DMS153 (cell line): ENCODE measurements around the gene METTL24.
"Not testable (repeated sequence)": the region's sequence is repeated elsewhere in the genome, so short reads cannot be mapped to it uniquely, and the experiment has no call there.

ENCODE experiments used
- DNase-seq: peaks from one replicate; lab custom pipeline; 2025; lab: John Stamatoyannopoulos, UW

Gene METTL24

DNA sequence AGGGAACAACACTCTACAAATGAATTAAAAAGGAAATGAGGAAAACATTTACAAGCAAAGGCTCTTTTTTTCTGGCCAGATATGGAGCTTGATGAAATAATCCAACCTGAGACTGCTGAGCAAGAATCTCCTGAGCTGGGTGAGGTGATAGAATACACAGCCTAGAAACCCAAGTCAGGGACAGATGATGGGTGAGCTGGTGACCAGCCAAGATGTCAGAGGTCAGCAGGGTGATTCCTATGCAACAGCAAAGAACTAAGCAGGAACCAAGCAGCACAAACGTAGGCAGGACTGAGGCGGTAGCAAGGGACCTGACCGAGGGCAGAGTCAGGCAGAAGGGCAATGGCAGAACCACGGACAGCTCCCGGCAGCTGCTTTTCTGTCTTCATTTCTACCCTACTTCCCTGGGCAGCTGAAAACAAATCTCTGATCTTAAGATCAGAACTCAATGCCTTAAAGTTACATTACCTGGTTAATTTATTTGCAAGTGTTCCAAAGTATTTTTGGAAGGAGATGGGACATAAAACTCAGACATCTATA lies 102.9 kb downstream of the METTL24 start:
- no peak for DNase-seq

DNA sequence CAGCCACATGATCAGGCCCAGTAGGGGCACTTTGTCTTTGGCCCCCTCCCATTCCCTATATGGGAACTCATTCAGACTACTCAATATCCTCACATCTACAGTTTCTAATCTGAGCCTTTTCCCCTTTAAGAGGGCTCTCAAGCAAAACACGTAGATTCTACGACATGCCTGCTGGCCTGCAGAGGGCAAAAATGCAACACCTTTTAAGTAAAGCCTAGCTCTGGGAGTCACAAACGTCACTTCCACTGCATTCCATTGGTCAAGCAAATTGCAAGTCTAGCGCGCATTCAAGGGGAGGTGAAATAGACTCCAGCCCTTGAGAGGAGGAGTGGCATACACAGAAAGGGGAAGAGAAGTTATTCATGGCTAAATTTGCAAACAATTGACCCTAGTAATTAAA lies 107.3 kb downstream of the METTL24 start:
- no peak for DNase-seq

DNA sequence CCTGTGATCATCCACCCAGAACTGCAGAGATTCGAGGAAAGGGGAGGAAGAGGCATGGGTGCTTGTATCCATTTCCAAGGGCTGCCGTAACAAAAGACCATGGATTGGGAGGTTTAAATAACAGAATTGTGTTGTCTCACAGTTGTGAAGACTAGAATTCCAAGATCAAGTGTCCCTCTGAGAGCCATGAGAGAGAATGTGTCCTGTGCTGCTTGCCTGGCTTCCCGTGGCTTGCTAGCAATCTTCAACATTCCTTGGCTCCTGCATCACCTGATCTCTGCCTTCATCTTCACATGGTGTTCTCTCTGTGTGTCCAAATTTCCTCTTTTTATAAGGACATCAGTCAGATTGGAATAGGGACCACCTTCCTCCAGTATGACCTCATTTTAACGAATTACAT lies 108.1 kb downstream of the METTL24 start:
- no peak for DNase-seq

DNA sequence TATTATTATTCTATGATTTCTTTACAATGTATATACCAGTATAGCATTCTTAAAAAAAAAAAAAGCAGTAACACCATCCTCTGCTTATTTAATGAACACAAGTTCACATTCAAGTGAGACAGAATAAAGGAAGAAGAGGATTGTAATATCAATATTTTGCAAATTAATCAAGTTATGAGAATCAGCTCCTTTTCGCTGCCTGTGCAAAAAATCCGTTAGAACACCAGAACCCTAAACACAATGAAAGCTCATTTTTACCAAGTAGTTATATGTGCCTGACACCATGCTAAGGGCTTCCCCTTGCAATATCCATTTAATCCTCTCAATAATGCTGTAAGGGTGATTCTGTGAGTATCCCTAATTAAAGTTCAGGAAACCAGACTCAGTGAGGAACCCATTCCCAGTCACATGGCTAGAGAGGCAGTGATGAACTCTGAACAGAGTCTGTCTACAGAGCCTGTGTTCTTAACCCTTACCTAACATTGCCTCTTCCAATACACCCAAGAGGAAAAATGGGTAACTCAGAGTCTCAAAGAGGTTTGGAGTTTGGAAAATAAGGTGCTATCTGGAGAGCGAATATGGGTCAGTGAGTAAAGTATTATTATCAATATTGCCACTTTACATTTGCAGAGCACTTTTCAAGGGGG lies 111.1 kb downstream of the METTL24 start:
- no peak for DNase-seq

DNA sequence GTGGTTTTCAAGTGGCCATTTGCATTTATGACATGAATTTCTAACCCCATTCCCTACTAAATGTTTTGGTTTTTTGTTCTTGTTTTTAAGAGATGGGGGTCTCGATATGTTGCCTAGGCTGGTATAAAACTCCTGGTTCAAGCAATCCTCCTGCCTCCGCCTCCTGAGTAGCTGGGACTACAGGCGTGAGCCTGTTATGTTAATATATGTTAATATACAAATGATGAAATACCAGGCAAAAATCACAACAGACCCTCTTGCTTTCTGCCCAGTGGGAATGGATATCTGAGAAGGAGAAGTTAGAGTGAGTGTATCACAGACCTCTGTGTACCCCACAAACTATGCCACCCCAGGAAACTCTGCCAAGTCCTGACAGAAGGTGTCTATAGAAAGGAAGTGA lies 111.8 kb downstream of the METTL24 start:
- no peak for DNase-seq

DNA sequence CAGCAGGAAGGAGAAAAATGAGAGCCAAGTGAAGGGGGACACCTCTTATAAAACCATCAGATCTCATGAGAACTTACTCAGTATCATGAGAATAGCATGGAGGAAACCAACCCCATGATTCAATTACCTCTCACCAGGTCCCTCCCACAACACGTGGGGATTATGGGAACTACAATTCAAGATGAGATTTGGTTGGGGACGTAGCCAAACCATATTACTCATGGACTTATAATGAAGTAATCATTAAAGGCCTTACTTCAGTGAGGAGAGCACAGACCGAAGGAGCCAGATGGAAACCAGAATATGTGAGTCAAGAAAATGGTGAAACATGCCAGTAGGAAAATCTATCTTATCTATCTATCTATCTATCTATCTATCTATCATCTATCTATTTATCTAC lies 113.5 kb downstream of the METTL24 start:
- DNase-seq = not testable (repeated sequence)

DNA sequence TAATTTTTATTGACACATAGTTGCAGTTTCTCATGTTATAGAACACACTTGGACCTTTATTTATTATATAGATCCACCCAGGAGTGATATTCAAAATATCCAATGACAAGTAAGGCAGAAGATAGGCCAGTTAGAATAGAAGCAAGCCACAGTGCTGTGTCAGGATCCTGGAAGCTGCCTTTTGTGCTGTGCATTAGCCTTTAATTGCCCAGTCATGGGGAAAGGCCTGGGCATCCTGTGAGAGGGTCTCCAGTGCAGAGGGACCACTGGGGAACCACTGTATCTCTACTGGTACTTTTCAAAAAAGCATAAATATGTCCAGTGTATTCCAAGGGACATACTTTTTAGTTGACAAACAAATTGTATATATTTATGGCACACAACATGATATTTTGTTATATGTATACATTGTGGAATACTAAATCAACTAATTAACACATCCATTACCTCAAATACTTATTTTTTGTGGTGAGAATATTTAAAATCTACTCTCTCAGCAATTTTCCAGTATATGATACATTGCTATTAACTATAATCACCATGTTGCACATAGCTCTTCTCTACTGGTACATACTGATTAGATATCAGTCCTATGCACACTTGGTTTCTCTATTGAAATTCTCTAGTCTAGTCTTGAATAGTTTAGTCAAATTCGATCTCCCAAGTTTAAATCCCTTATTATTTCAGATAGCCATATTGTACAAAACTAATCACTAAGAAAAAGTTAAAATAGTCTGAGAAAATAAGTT lies 118.4 kb downstream of the METTL24 start:
- DNase-seq = no peak

DNA sequence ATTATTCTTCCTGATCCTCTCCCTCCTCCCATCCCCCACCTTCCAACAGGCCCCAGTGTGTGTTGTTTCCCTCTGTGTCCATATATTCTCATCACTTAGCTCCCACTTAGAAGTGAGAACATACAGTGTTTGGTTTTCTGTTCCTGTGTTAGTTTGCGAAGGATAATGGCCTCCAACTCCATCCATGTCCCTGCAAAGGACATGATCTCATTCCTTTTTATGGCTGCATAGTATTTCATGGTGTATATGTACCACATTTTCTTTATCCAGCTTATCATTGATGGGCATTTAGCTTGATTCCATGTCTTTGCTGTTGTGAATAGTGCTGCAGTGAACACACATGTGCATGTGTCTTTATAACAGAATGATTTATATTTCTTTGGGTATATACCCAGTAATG lies 122.1 kb downstream of the METTL24 start:
- DNase-seq = not testable (repeated sequence)

DNA sequence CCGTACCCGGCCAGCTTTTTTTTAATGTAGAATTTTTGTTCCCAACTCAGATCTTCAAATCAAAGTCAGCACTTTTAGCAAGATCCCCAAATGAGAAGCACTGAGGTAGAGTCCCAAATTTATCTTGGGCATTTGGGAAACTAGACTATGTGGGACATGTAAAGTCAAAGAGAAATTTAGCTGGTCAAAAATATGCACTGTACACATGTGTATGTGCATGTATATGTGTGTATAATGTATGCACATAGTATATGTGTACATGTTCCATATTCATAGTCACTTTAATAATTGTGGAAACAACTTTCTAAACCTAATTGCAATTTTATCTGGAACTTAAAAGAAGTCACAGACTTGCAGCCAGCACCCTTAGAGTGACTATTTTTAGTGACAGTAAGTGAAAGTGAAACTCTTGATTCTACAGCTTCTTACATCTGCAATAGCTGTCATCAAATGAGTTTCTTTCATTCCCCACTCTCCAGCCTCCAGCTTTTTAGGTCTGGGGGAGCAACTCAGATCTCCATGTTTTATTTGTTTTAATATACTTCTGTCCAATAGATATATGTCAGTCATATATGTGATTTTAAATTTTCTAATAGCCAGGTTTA lies 124.3 kb downstream of the METTL24 start:
- no peak for DNase-seq

DNA sequence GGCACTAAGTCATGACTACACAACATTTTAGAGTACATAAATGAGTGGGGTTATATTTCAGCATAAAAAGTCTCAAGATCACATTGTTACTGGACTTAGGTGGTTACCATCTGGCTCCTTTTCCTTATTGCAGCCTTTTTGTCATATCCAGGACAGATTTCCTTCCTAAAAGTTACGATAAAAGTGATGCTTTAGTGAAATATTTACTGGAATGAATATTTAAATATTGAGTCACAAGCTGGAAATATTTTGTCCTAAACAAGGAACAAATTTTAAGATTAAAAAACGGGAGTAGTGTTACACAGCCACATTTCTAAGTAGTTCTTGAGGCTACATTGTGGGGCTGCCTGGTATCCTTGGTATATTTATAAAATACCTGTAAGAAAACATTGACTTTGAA lies 125.7 kb downstream of the METTL24 start:
- DNase-seq = no peak

DNA sequence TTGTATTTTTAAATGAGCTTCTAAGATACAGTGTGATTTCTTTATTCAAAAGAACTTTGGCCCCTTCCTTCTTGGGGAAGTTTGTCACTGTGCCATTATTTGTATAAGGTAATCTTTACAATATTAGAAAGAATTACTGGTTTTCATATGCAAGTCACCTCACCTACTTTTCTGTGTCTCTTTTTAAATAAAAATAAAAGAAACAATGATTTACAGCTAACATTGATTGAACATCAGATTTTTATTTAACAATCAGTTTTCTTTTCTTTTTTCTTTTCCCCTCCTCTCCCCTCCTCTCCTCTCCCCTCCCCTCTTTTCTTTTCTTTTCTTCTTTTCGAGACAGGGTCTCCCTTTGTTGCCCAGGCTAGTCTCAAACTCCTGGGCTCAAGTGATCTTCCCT lies 131.9 kb downstream of the METTL24 start:
- DNase-seq = no peak

DNA sequence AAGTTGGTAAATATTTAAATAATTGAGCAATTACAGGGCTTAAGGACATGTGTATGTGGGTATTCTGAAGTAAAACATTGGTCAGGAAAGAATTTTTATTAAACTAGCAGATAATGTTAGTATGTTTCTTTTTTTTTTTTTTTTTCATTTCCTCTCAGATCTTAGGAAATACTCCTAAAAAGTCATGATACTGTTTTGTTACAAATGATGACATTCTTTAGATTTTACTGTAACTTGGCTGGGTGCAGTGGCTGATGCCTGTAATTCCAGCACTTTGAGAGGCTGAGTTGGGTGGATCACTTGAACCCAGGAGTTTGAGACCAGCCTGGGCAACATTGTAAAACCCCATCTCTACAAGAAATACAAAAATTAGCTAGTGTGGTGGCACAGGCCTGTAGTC lies 136.4 kb downstream of the METTL24 start:
- DNase-seq = no peak

DNA sequence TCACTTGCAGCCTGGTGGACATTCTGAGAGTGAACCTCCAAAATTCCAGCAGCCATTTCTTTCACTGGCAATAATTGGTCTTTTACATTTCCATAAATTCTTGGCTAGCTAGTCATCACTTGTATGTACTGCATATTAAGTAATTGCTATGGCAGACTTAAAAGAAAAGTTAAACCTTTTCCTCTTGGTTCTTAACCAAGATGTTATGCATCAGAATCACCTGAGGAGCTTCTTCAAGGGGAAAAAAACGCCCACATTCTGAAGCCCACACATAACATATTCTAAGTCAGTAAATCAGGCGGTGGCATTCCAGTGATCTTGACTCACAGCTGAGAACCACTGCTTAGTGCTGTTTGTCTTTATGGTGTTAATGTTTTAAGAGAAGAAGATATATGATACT lies 140.9 kb downstream of the METTL24 start:
- no peak for DNase-seq

DNA sequence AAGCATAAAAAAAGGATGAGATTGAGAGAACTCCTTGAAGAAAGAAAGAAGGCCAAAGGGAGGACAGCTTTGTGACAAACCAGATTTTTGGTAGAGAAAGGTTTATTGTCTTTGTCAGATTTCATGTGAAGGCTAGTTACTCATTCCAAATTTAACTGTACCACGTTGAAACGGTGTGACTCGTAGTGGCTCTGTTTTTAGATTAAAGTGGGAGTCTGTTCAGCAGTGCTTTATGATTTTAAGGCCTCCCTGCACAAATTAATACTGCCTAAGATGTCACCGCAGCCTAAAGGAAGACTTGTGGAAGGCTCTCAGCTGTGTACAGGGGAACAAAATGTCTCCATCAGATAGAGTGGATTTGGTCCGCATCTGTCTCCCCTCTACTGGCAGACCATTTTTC lies 142.0 kb downstream of the METTL24 start:
- DNase-seq = no peak

DNA sequence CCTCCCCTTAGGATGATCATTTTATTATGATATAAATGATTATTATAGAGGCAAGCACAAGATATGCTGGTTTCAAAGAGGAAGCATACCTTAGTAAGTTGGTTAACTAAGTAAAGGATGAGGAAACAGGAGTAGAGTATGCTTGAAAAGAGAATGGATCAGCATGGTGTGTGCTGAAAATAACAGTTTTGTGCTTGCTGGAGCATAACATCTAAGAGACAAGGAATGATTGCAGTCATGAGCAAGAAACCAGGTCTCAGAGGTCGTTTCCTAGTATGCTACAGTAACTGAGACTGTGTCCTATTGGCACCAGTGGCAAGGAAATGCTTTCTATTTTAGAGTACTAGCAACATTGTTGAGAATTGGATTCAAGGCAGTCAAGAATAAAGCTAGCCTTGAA lies 143.8 kb downstream of the METTL24 start:
- no peak for DNase-seq

DNA sequence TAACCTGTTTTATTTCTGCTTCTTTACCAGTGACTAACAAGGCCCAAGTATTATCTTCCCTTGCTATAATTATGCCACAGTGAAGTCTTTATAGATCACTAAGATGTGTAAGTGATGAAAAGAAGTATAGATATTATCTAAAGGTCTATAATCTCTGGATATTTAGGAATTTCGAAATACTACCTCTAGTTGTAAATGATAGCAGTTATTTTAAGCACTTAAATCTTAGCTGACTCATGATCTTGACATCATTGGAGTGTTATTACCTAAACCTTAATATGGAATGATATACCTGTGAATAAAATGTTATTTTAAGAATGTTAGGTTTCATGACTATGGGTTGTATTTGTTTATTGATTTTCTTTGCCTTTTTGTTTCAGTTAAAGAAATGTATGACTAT lies 146.4 kb downstream of the METTL24 start:
- no peak for DNase-seq

DNA sequence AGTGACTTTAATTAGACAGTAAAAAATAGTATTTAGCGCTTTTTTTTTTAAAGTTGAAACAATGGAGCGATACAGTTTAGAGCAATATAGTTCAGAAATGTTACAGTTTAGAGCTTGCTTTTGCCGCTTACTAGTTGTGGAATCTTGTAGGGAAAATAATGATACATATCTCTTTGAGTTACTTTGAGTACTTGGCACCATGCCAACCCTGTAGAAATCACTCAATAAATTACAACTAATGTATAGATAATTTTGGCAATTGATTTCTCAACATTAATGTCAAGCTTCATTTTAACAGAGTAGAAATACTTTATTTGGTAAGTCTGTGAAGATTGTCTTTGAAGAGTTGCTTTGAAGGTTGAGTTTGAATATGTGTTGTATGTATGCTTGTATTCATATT lies 150.5 kb downstream of the METTL24 start:
- DNase-seq = no peak

DNA sequence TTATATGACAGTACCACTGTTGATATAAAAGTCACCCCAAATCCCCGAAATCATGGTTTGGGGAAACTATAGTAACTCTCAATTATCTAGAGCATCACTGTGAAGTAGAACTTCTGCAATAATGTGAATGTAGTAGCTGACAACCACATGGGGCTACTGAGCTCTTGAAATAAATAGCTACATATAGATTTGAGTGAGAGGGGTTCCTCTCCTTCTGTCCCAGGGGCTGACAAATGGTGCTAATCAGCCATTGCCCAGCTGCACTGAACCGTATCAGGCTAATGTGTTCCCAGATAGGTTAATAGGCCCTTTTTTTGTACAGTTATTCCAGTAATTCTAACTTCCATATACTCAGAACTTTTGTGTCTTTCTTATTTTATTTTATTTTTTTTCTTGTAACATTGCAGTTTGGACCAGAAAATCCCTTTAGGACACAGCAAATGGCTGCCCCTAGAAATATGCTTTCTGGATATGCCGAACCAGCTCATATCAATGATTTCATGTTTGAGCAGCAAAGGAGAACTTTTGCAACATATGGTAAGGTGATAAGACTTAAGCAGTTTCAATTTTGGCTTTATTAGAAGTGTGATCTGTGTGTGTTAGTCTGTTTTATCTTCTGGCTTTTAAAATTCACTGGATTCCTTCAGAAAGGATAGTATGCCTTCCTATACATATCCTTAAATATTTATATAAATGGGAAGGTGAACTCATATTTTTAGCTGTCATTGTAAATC lies 156.8 kb downstream of the METTL24 start:
- DNase-seq = no peak

DNA sequence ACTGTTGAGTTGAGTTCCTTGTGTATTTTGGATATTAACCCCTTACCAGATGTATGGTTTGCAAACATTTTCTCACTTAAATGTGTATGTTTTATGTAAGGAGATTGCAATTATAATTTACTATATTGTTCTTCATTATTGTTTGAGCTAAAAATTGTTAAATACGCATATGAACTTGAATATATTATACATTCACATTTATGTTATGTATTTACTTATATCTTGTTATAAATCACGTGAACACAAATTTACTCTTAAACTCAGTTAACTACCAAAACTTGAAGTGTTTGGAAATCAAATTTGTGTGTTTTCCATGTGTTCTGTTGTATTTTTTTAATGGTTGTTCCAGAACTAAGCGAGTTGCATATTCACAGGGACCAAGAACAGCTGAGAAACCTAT lies 159.6 kb downstream of the METTL24 start:
- DNase-seq = no peak

DNA sequence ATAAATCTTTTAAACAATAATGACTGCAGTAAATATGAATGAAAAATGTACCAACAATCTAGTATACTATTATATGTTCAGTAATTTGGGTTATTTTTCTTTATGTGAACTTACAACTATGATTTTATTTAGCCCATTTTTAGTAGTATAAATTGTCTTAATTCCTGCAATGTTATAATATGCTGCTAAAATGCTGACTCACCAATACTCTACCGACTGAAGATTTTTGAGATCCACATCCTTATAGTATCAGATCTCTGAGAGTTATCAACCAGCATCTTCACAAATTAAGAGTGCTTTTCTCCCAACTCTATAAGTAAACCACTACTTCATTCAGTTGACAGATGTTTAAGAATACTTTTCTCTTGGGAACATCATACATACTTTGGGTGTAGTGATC lies 161.3 kb downstream of the METTL24 start:
- DNase-seq = no peak

DNA sequence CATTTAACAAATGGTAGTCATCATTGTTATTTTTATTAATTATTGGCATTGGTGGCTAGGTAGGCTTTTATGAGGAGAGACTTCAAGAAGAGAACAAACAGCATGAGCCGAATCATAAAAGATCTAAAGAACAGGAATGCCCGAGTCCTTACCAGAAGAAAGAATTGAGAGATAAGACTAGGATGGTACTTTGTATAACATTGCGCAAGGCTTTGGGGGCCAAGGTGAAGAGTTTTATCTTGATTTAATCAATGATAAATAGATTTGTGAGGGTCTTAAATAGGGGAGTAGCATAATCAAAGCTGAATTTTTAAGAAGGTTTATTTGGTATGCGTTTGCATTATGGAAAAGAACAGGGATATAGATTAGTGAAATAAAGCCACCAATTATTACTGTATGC lies 162.5 kb downstream of the METTL24 start:
- DNase-seq = no peak
